Testis (tissue), 2 donors: Measurements from ENCODE around the gene INCENP.

Experiments
- CTCF ChIP-seq, 3 experiments: fragments of 450-650 bp in 2 of 3; fragments of 200-600 bp in 1 of 3; sonication (generic) in 1 of 3; IDR thresholded peaks; one replicate each; pipeline ENCODE4 v1.5.1; 2016 to 2019; ENCODE audit warnings: antibody characterized with exemption in 3 of 3, mild to moderate bottlenecking in 2 of 3, moderate library complexity in 1 of 3
- POLR2A ChIP-seq: fragments of 450-650 bp; IDR thresholded peaks from one replicate; pipeline ENCODE4 v1.6.1; 2017; ENCODE audit warnings: antibody characterized with exemption, mild to moderate bottlenecking, moderate library complexity

DNA sequence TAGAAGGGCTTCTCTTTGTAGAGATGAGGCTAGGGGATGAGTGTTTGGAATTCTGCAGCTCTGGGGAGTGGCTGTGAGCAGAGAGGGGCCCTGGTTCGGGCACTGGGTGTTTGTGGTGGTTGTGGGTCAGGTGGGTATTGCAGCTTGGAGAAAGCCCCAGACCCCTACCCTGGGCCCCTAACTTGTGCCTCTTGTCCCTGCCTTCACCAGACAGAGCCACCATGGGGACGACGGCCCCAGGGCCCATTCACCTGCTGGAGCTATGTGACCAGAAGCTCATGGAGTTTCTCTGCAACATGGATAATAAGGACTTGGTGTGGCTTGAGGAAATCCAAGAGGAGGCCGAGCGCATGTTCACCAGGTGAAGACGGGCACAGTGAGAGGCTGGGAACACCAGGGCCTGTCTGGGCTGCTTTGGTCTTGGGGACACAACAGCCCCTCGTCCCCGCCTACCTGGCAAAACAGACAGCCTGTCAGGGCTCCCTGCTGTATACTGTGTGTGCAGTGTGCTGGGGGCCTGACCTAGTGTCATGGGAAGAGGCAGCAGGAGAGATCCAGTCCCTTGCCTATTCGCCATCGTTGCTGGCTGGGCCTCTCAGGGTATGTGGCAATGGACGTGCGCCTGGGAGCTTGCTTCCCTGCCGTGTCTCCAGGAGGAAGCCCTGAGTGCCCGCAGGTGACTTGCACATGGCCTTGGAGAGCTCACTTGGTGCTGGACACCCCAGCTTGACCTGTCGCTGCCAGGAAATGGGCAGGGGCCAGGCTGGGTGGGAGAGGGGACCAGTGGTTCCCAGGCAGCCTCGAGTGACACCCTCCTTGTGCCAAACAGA, 4.3 kb downstream of the INCENP start:
- TF ChIP-seq CTCF (IDR thresholded peaks at IDR 0.05) (no peak), POLR2A (no peak)
